ENCODE results near the gene FAM3A. TPM values are rescaled to one million over a fixed set of nuclear protein-coding genes. Genes with fewer than 3 reads are reported as not detected.

Gene FAM3A
- total and polyA plus RNA-seq, 2 of the 8 experiments (the other 6 are each of a cell fraction or from before 2014, with no cell fraction given): 16.2 to 18.6 TPM

GRCh38 chrX:154459832-154460231 is 56.2 kb downstream of the FAM3A start (continued):
- TF ChIP-seq CBX5 (IDR thresholded peaks at IDR 0.05; ENCODE audit: low read depth, low read length): no peak

All from H1 (cell line).